Fibroblast of the conjunctiva (primary cell): ENCODE data around the gene GPC6.

Experiments
- DNase-seq: peaks from one replicate; pipeline ENCODE4 v3.0.0-alpha.2; 2010; ENCODE audit warnings: low read depth

The GPC6 gene

GRCh38 chr13:93777504-93777903, 550.9 kb downstream of the GPC6 start:
- DNase-seq, result no peak

GRCh38 chr13:93778548-93778947, 551.9 kb downstream of the GPC6 start:
- no peak for DNase-seq

GRCh38 chr13:93784191-93784590, 557.6 kb downstream of the GPC6 start:
- DNase-seq, result no peak

- DNase-seq, result no peak
Measured at GRCh38 chr13:93786846-93787489, 560.4 kb downstream of the GPC6 start.

- DNase-seq, result no peak
Measured at GRCh38 chr13:93788456-93788855, 561.8 kb downstream of the GPC6 start.

- DNase-seq, result no peak
Measured at GRCh38 chr13:93789058-93789457, 562.5 kb downstream of the GPC6 start.

- no peak for DNase-seq
Measured at GRCh38 chr13:93794197-93794885, 567.7 kb downstream of the GPC6 start.

- no peak for DNase-seq
Measured at GRCh38 chr13:93797463-93797862, 570.9 kb downstream of the GPC6 start.

GRCh38 chr13:93800342-93800741, 573.7 kb downstream of the GPC6 start:
- no peak for DNase-seq

GRCh38 chr13:93805736-93806135, 579.1 kb downstream of the GPC6 start:
- no peak for DNase-seq

GRCh38 chr13:93806861-93807260, 580.3 kb downstream of the GPC6 start:
- no peak for DNase-seq

GRCh38 chr13:93810264-93810663, 583.7 kb downstream of the GPC6 start:
- no peak for DNase-seq

- DNase-seq, result no peak
Measured at GRCh38 chr13:93811071-93811737, 584.6 kb downstream of the GPC6 start.

GRCh38 chr13:93811738-93812112, 585.1 kb downstream of the GPC6 start:
- DNase-seq, result no peak

GRCh38 chr13:93814658-93815057, 588.1 kb downstream of the GPC6 start:
- DNase-seq, result no peak

- DNase-seq, result no peak
Measured at GRCh38 chr13:93818345-93818744, 591.7 kb downstream of the GPC6 start.

GRCh38 chr13:93819331-93819890, 592.8 kb downstream of the GPC6 start:
- no peak for DNase-seq

- DNase-seq, result no peak
Measured at GRCh38 chr13:93824286-93824685, 597.7 kb downstream of the GPC6 start.

- DNase-seq, result no peak
Measured at GRCh38 chr13:93834051-93834450, 607.4 kb downstream of the GPC6 start.

- no peak for DNase-seq
Measured at GRCh38 chr13:93843082-93843481, 616.5 kb downstream of the GPC6 start.

- DNase-seq, result no peak
Measured at GRCh38 chr13:93847162-93847561, 620.6 kb downstream of the GPC6 start.

GRCh38 chr13:93848247-93848646, 621.6 kb downstream of the GPC6 start:
- no peak for DNase-seq

GRCh38 chr13:93851236-93851635, 624.6 kb downstream of the GPC6 start:
- no peak for DNase-seq
